Measurements from ENCODE around the gene AP3S1. TPM values are rescaled to one million over a fixed set of nuclear protein-coding genes. Genes with fewer than 3 reads are reported as not detected.

AP3S1 gene
- polyA plus RNA-seq, 3 donors: 98.3 to 116 (median 115) TPM

GRCh38 chr5:115930630-115931337 is 89.0 kb downstream of the AP3S1 start:
- no peak for DNase-seq

DNA sequence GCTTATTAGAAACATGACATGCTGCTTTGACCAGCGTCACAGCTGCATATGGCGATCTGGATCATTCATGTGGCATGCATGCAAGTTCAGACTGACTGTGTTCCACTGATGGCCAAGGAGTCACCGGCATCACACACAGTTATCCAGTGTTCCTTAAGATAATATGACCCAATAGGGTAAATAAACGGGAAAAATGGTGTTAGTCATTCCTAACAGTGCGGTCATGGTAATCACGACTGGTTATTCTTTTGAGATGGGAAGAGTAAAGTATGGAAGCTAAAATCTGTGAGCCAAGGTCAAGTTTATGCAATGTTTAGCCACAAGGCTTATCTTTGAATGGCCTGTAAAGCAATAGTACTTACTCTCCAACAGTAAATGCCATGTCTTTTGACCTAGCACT is 91.3 kb downstream of the AP3S1 start:
- DNase-seq: no peak

DNA sequence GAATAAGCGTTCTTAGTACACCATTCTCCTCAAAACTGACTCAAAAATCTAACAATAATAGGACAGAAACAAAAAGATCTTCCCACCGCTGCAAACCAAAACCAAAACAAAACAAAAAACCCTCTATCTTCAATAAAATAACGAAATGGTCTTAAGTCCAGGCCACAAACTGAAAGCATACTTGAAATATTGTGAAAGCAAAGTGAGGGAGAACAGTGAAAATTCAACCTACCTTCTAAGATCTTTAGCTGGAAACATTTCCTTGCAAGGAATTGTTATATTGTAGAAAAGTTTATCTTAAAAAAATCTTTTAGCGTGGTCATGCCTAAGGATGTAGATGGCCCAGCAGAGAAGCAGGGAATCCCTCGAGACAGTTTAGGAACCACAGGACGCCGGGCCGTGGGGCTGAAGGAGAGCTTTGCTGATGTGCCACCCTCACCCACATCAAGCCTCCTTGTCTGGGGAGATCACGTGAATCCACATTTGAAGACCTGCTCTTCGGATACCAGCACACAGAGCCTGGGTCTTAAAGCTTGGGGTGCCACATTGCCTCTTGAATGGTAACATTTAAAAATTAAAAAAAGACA is 92.7 kb downstream of the AP3S1 start:
- no peak for DNase-seq

DNA sequence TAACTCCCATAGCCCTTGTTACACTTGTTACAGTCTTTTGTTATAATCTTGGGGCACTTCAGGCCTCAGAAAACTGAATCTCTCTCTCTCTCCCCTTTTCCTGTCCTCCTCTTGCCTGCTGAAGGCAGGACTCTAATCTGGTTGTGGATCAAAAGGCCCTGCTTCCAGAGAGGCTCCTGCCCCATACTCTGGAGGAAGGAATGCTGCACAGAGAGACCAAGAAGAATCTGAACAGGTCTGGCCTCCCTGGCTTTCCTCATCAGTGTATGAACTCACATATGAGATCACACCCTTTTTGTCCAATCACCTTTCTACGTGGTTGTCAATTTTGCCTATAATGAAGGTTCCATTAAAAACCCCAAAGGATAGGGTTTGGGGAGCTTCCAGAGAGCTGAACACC is 94.3 kb downstream of the AP3S1 start:
- no peak for DNase-seq

- no peak for DNase-seq
Measured at GRCh38 chr5:115939059-115939458, 97.3 kb downstream of the AP3S1 start.

DNA sequence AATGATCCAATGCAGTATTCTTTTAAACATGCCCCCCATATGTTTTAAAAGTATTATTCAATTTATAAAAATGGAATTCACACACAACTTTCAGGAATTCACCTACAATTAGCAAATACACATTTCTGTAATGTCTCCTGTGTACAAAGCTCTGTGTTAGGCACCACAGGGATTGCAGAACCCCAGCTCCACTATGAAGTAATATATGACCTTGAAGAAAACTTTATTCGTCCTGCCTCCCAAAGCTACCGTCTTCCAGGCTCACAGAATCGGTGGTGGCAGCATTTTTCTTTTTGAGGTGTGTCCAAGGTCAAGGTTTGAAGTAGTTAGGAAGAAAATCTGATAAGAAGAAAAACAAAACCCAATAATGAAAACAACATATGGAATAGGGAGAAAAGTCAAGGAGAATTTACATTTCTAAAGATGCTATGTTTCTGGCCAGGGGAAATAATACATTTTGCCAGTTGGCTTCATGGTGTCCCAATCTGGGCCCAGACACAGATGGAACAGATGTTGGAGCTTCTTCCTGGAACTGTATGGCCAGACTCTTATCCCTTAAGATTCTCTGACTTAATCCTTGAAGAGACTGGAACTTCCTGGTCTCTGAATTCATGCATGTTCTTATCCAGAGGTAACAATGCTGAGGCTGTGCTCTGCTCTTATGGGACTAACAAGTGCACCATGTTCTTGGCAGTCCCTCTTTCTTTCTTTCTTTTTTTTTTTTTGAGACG is 98.5 kb downstream of the AP3S1 start:
- DNase-seq: no peak

GRCh38 chr5:115941051-115941675 is 99.4 kb downstream of the AP3S1 start:
- DNase-seq: no peak

DNA sequence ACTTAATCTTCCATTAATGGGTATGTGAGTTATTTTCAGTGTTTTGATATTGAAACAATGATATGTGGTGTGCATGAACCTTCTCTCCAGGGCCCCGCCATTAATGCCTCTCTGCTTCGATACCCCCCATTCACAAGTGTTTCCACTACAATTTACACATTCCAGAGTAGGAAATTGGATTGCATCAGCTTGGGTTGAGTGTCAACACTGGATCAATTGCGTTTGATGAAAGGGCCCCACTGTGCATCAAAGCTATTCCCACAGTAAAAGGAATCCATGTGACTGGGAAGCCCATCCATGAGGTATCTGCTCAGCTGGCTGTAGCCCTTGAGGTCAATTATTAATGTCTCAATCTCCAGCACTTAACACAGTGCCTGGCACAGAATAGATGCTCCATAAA is 102.8 kb downstream of the AP3S1 start:
- DNase-seq: no peak

- no peak for DNase-seq
Measured at GRCh38 chr5:115946655-115947054, 104.9 kb downstream of the AP3S1 start.

- no peak for DNase-seq
Measured at GRCh38 chr5:115947260-115947659, 105.5 kb downstream of the AP3S1 start.

DNA sequence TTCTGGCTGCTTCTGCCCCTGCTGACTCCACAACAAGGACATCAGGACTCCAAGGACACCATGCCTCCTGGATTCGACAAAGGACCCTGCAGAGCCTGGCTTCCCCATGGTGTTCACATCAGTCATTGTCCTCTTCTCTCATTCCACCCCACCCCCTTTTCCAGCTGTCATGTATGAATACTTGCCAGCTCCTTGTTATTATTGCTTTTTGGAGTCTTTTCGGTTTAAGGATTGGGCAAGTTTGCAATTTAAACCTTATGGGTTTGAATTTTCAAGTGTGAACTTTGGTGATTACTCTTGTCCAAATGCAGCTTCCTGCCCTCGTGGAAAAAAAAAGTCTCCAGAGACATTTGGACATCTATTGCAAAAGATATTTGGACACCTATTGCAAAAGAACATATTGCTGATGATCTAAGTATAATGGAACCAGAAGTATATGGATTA is 106.4 kb downstream of the AP3S1 start:
- no peak for DNase-seq

- DNase-seq: no peak
Measured at GRCh38 chr5:115949096-115949495, 107.4 kb downstream of the AP3S1 start.

DNA sequence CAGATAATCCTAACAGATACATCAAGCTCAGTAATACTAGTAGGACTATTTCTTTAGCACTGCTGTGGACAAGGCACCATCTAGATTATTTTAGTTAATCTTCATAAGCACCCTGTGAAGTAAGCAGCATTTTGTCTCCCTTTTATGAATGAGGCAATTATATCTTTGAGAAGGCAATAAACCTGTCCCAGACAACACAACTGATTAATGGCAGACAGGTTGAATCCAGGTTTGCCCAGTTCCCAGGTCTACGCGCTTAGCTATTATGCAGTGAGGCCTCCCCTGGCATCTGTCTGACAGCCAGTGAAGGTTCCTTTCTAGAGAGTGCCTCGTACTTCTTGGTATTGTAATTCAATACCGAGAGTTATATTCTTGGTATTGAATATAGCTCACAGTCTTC is 110.9 kb downstream of the AP3S1 start:
- no peak for DNase-seq

DNA sequence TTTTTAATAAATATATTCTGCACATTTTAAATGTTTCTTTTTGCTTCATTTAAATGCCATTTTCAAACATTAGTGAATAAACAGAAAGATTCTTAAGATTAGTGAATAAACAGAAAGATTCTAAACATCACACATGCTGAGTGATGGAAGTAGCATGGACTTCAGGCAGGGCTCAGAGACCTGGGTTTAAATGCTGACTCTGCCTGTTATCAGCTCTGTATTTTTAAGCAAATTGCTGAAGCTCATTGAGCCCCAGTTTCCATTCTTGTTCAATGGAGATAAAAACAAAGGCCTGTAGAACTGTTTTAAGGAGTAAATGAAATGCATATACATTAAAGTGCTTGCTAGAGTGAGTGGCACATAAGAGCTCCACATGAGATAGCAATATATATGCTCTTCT is 112.4 kb downstream of the AP3S1 start:
- no peak for DNase-seq

GRCh38 chr5:115956957-115957356 is 115.2 kb downstream of the AP3S1 start:
- DNase-seq: no peak

DNA sequence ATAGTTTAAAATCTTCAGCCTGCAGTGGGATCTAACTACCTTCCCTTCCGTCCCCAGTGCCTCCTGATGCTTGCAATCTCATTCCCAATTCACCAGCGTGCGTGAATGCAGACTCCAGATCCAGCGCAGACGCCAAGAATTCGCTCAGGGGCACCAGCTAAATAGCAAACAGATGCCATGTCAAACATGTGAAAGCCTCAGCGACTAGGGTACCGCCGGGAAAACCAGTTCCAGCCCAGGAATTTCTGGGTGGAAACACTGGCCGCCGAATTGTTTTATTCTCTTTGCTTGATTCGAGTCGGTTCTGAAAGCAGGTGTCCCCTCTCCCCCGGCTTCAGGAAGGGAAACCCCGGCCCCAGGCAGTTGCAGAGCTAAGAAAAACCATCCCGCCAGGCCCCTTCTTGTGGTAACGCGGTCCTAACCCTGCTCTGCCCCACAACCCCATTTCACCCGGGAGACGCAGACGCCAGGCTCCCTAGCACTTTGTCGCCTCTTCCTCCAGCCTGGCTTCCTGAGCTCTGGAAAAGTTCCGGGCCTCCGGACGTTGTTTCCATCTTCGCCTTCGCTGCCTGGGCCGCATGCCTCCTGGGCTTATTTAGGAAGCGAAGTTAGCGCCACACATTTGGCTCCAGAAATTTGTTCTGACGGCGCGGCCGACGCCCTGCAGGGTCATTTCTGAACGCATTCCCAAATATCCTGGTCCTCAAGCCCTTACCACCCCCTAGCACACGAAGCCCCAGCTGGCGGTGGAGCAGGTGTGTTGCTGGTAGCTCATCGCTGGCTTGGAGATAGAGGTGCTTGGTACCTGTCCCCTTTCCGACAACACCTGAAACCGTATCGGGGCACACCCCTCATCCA is 119.9 kb downstream of the AP3S1 start:
- no peak for DNase-seq

GRCh38 chr5:115962239-115962564 is 120.5 kb downstream of the AP3S1 start, which contains the start of gene LVRN:
TSS of gene LVRN (plus strand) at chr5:115962475. CDS start at chr5:115962618, 143 bp downstream.
- no peak for DNase-seq

GRCh38 chr5:115962565-115963402 is 121.0 kb downstream of the AP3S1 start:
- DNase-seq: no peak

DNA sequence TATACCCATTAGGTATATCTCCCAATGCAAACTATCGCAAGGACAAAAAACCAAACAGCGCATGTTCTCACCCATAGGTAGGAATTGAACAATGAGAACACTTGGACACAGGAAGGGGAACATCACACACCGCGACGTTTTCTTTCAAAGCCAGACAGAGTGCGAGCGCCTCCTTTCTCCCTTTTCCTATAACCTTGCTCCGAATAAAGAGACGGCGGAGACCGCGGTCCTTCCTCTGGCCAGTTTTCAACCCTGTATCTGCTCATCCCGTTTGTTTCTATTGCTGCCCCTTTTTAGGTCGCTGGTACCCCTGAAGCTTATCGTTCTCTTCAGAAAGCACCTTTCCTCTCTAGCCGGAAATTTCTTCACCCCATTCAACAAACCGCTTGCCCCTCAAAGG is 121.8 kb downstream of the AP3S1 start:
- DNase-seq: no peak

Data from renal pelvis (tissue), 4 donors.